NCI-H510A treated with DMSO at 0.1 percent for 48 hours (cell line): ENCODE results near the gene PRR36.
"Not testable (repeated sequence)": the region's sequence is repeated elsewhere in the genome, so short reads cannot be mapped to it uniquely, and the experiment has no call there.

Experiments
- DNase-seq: peaks from one replicate; lab custom pipeline; 2025; lab: John Stamatoyannopoulos, UW

PRR36 gene

GRCh38 chr19:7874076-7874896 lies at the start of gene PRR36:
Gene PRR36 (minus strand): TSS chr19:7874390. CDS start chr19:7873689, 701 bp downstream.
- peak; percentile 90 for DNase-seq

GRCh38 chr19:7923295-7924191 lies 49.4 kb upstream of the PRR36 start:
- no peak for DNase-seq

GRCh38 chr19:7922836-7923195 lies 48.6 kb upstream of the PRR36 start:
- no peak for DNase-seq

- DNase-seq, result no peak
Measured at GRCh38 chr19:7921967-7922835, 48.0 kb upstream of the PRR36 start.

- DNase-seq, result no peak
Measured at GRCh38 chr19:7921302-7921966, 47.2 kb upstream of the PRR36 start.

- DNase-seq, result peak; percentile 87
Measured at GRCh38 chr19:7920519-7921301, 46.5 kb upstream of the PRR36 start.

GRCh38 chr19:7919610-7920518 lies 45.7 kb upstream of the PRR36 start, which contains the start of gene SNAPC2:
Gene SNAPC2 (plus strand): TSS chr19:7920338. CDS start chr19:7920367, 29 bp downstream.
- peak; percentile 86 for DNase-seq

- no peak for DNase-seq
Measured at GRCh38 chr19:7918615-7919421, 44.6 kb upstream of the PRR36 start.

GRCh38 chr19:7918062-7918614 lies 43.9 kb upstream of the PRR36 start:
- not testable (repeated sequence) for DNase-seq

- DNase-seq, result no peak
Measured at GRCh38 chr19:7917267-7918061, 43.3 kb upstream of the PRR36 start.

- no peak for DNase-seq
Measured at GRCh38 chr19:7916955-7917266, 42.7 kb upstream of the PRR36 start.

GRCh38 chr19:7916103-7916954 lies 42.1 kb upstream of the PRR36 start:
- peak; percentile 35 for DNase-seq

- DNase-seq, result no peak
Measured at GRCh38 chr19:7915250-7916102, 41.3 kb upstream of the PRR36 start.

- DNase-seq, result no peak
Measured at GRCh38 chr19:7914598-7915045, 40.4 kb upstream of the PRR36 start, which contains the start of gene TGFBR3L. Gene TGFBR3L (plus strand): TSS chr19:7914830.

GRCh38 chr19:7914099-7914498 lies 39.9 kb upstream of the PRR36 start:
- no peak for DNase-seq
